H9 (cell line): ENCODE data around the gene TFF2. TPM values are rescaled to one million over a fixed set of nuclear protein-coding genes. Genes with fewer than 3 reads are reported as not detected.

Experiments
- DNase-seq: peaks from one replicate; pipeline ENCODE4 v3.0.0-alpha.2; 2017
- H2AFZ ChIP-seq: one replicate; pipeline ENCODE4 v1.6.1; 2013; ENCODE audit warnings: mild to moderate bottlenecking, low read length, control low read depth, moderate library complexity
- H2AK5ac ChIP-seq: 2 replicates; pipeline ENCODE4 v1.6.1; 2013; ENCODE audit warnings: low read length, control low read depth, mixed read lengths; ENCODE audit not compliant: insufficient read length
- H2BK120ac ChIP-seq: one replicate; pipeline ENCODE4 v1.6.1; 2013; ENCODE audit warnings: low read depth, mild to moderate bottlenecking, low read length, control low read depth, inconsistent platforms; ENCODE audit not compliant: poor library complexity, severe bottlenecking
- H2BK12ac ChIP-seq: 2 replicates; pipeline ENCODE4 v1.6.1; 2013; ENCODE audit warnings: low read length, control low read depth, mixed read lengths, low read depth; ENCODE audit not compliant: insufficient read length
- H2BK15ac ChIP-seq: 2 replicates; pipeline ENCODE4 v1.6.1; 2013; ENCODE audit warnings: low read depth, low read length, control low read depth
- H2BK20ac ChIP-seq: one replicate; pipeline ENCODE4 v1.6.1; 2013; ENCODE audit warnings: low read depth, mild to moderate bottlenecking, low read length, control low read depth, inconsistent platforms; ENCODE audit not compliant: poor library complexity, severe bottlenecking
- H2BK5ac ChIP-seq: 2 replicates; pipeline ENCODE4 v1.6.1; 2013; ENCODE audit warnings: low read length, control low read depth, mixed read lengths; ENCODE audit not compliant: insufficient read length
- H3K14ac ChIP-seq: 2 replicates; pipeline ENCODE4 v1.6.1; 2013; ENCODE audit warnings: low read length, control low read depth; ENCODE audit not compliant: insufficient read depth
- H3K18ac ChIP-seq: 2 replicates; pipeline ENCODE4 v1.6.1; 2013; ENCODE audit warnings: low read depth, mild to moderate bottlenecking, mixed read lengths, low read length, control low read depth; ENCODE audit not compliant: insufficient read length
- H3K23ac ChIP-seq: 2 replicates; pipeline ENCODE4 v1.6.1; 2013; ENCODE audit warnings: low read length, control low read depth, mixed read lengths, low read depth; ENCODE audit not compliant: insufficient read length
- H3K23me2 ChIP-seq: 2 replicates; pipeline ENCODE4 v1.6.1; 2013; ENCODE audit warnings: low read depth, mild to moderate bottlenecking, mixed read lengths, low read length, control low read depth; ENCODE audit not compliant: insufficient read length, poor library complexity, severe bottlenecking
- H3K27ac ChIP-seq: 2 replicates; pipeline ENCODE4 v1.5.1; 2013; ENCODE audit warnings: low read length, control low read depth, mixed read lengths, low read depth; ENCODE audit not compliant: insufficient read length
- H3K27me3 ChIP-seq: 2 replicates; pipeline ENCODE4 v1.6.1; 2013; ENCODE audit warnings: low read length, control low read depth, inconsistent platforms; ENCODE audit not compliant: insufficient read depth
- H3K4ac ChIP-seq: 2 replicates; pipeline ENCODE4 v1.6.1; 2013; ENCODE audit warnings: low read depth, mild to moderate bottlenecking, control low read depth, inconsistent platforms, low read length, moderate library complexity
- H3K4me1 ChIP-seq: 2 replicates; pipeline ENCODE4 v1.6.1; 2013; ENCODE audit warnings: low read length, control low read depth, inconsistent platforms; ENCODE audit not compliant: insufficient read depth
- H3K4me2 ChIP-seq: 2 replicates; pipeline ENCODE4 v1.6.1; 2013; ENCODE audit warnings: low read length, control low read depth, mixed read lengths; ENCODE audit not compliant: insufficient read length, insufficient read depth
- H3K56ac ChIP-seq: 2 replicates; pipeline ENCODE4 v1.6.1; 2013; ENCODE audit warnings: low read depth, mild to moderate bottlenecking, mixed read lengths, low read length, control low read depth; ENCODE audit not compliant: insufficient read length
- H3K79me1 ChIP-seq: 2 replicates; pipeline ENCODE4 v1.6.1; 2013; ENCODE audit warnings: low read depth, mild to moderate bottlenecking, moderate library complexity, low read length, control low read depth, inconsistent platforms; ENCODE audit not compliant: insufficient read depth, poor library complexity, severe bottlenecking
- H3K79me2 ChIP-seq: 2 replicates; pipeline ENCODE4 v1.6.1; 2013; ENCODE audit warnings: low read length, control low read depth, inconsistent platforms; ENCODE audit not compliant: insufficient read depth
- H3K9ac ChIP-seq: 2 replicates; pipeline ENCODE4 v1.6.1; 2013; ENCODE audit warnings: low read length, control low read depth, mixed read lengths; ENCODE audit not compliant: insufficient read length; ENCODE audit errors: extremely low read depth
- H3K9me3 ChIP-seq: one replicate; pipeline ENCODE4 v1.6.1; 2013; ENCODE audit warnings: low read depth, low read length, inconsistent platforms; ENCODE audit not compliant: control insufficient read depth
- H3T11ph ChIP-seq: one replicate; pipeline ENCODE4 v1.6.1; 2013; ENCODE audit warnings: mild to moderate bottlenecking, low read length, control low read depth, inconsistent platforms
- H4K20me1 ChIP-seq: one replicate; pipeline ENCODE4 v1.6.1; 2013; ENCODE audit not compliant: control insufficient read depth, insufficient read length, insufficient read depth
- H4K5ac ChIP-seq: 2 replicates; pipeline ENCODE4 v1.6.1; 2013; ENCODE audit warnings: low read depth, mild to moderate bottlenecking, mixed read lengths, low read length, control low read depth; ENCODE audit not compliant: insufficient read length
- H4K8ac ChIP-seq: replicated peaks from 2 replicates; pipeline ENCODE4 v1.6.1; 2013; ENCODE audit warnings: low read length, control low read depth, mixed read lengths, low read depth; ENCODE audit not compliant: insufficient read length
- H4K91ac ChIP-seq: 2 replicates; pipeline ENCODE4 v1.6.1; 2013; ENCODE audit warnings: low read depth, mild to moderate bottlenecking, moderate library complexity, mixed read lengths, low read length, control low read depth; ENCODE audit not compliant: insufficient read length
- H3K27ac Mint-ChIP-seq, 3 experiments: 2 replicates in 2 of 3; 3 replicates in 1 of 3; pipeline ENCODE4 v1.8.0; 2020 to 2021; ENCODE audit warnings: mixed read lengths in 3 of 3, mild to moderate bottlenecking in 1 of 3, moderate library complexity in 1 of 3
- H3K27me3 Mint-ChIP-seq: 2 replicates; pipeline ENCODE4 v1.8.0; 2021; ENCODE audit warnings: low read depth, mild to moderate bottlenecking, moderate library complexity, mixed read lengths
- H3K36me3 Mint-ChIP-seq, 3 experiments: 2 replicates in 2 of 3; 3 replicates in 1 of 3; pipeline ENCODE4 v1.8.0; 2020 to 2021; ENCODE audit warnings: low read depth in 3 of 3, mixed read lengths in 3 of 3; ENCODE audit not compliant: insufficient read depth in 1 of 3
- H3K4me1 Mint-ChIP-seq, 2 experiments: 2 replicates each; pipeline ENCODE4 v1.8.0; 2020; ENCODE audit warnings: mixed read lengths in 2 of 2
- H3K4me3 Mint-ChIP-seq, 2 experiments: 2 replicates in 1 of 2; 3 replicates in 1 of 2; pipeline ENCODE4 v1.8.0; 2020 to 2021; ENCODE audit warnings: mild to moderate bottlenecking in 2 of 2, mixed read lengths in 2 of 2, moderate library complexity in 1 of 2
- H3K9me3 Mint-ChIP-seq, 2 experiments: 2 replicates in 1 of 2; 3 replicates in 1 of 2; pipeline ENCODE4 v1.8.0; 2020; ENCODE audit warnings: mild to moderate bottlenecking in 2 of 2, mixed read lengths in 2 of 2, moderate library complexity in 1 of 2
- CTCF ChIP-seq: fragments of 200-600 bp; sonication (generic); conservative IDR thresholded peaks from 3 replicates; pipeline ENCODE4 v1.8.0; 2021; ENCODE audit warnings: antibody characterized with exemption, mild to moderate bottlenecking
- WGBS: extraction: QIAGEN DNeasy Blood & Tissue Kit; methylation state at CpG from one replicate; pipeline ENCODE4 v1.1.7; 2013; ENCODE audit warnings: missing lambda C conversion rate, low lambda C conversion rate, mixed read lengths; ENCODE audit not compliant: insufficient read length; ENCODE audit errors: extremely low coverage; 5-methylcytosine and 5-hydroxymethylcytosine counted together
- total RNA-seq: library from RNA; stranded (reverse); gene quantifications from 2 replicates; pipeline ENCODE4 v1.2.1, GENCODE V29; 2021

TFF2 gene
- total RNA-seq, 1 experiment from 2014 or later: not detected

- H2BK20ac ChIP-seq: no peak overlapping the region
- no peak overlapping the region for H4K91ac ChIP-seq
- no peak overlapping the region for H3K4ac ChIP-seq
- peaks cover 11% of the 10 kb centered on the region; the same call in 1 of the 2 replicates for H3K4me1 ChIP-seq
- no peaks in the 10 kb centered on the region for H3K79me2 ChIP-seq
- H2BK15ac ChIP-seq: no peak overlapping the region
- Mint-ChIP-seq H3K4me1 (peaks cover 57 to 59% of the 10 kb centered on the region in 2 experiments), H3K4me3 (peak overlapping the region in 1 of 2 experiments; percentile 21; a peak in 1 of 5 replicates), H3K27ac (peak overlapping the region in 2 of 3 experiments; percentile 23 to 62; a peak in 1 of 7 replicates), H3K36me3 (no peaks in the 10 kb centered on the region), H3K27me3 (peaks cover 7% of the 10 kb centered on the region), H3K9me3 (no peaks in the 10 kb centered on the region; a peak in 1 of 5 replicates)
- H3K56ac ChIP-seq: no peak overlapping the region
- H4K8ac ChIP-seq: no peak overlapping the region
- no peak overlapping the region for H2BK12ac ChIP-seq
- no peak overlapping the region for H2BK5ac ChIP-seq
- no peak overlapping the region for H3K27ac ChIP-seq
- H3K23ac ChIP-seq: no peak overlapping the region
- WGBS: no CpG with 5 or more reads among the region's 13 CpGs
- DNase-seq: peak; percentile 69
- no peak overlapping the region for H2AFZ ChIP-seq
- no peak overlapping the region for H3T11ph ChIP-seq
- no peak overlapping the region for H4K5ac ChIP-seq
- H4K20me1 ChIP-seq: no peaks in the 10 kb centered on the region
- H3K9me3 ChIP-seq: no peaks in the 10 kb centered on the region
- H3K27me3 ChIP-seq: no peaks in the 10 kb centered on the region
- no peak overlapping the region for H3K4me2 ChIP-seq
- no peak overlapping the region for H2AK5ac ChIP-seq
- no peaks in the 10 kb centered on the region for H3K79me1 ChIP-seq
- H3K18ac ChIP-seq: no peak overlapping the region
- no peak overlapping the region for H2BK120ac ChIP-seq
- H3K23me2 ChIP-seq: no peaks in the 10 kb centered on the region
- no peak overlapping the region for H3K14ac ChIP-seq
- no peak overlapping the region for H3K9ac ChIP-seq
- TF ChIP-seq CTCF: no peak
Measured at GRCh38 chr21:42313501-42313969, 37.3 kb downstream of the TFF2 start.
